IMR-90 (cell line): Measurements from ENCODE around the gene THOP1. TPM values are rescaled to one million over a fixed set of nuclear protein-coding genes. Genes with fewer than 3 reads are reported as not detected.

Experiments
- ATAC-seq: fragments of 200-7000 bp; cut with Tn5 transposase; 2 replicates; pipeline ENCODE4 v1.9.1; 2020; ENCODE audit warnings: low read depth, mild to moderate bottlenecking, moderate library complexity
- BruUV-seq: library from RNA; stranded (reverse); fragments of 400-500 nt; replicated peaks from 2 replicates; lab custom pipeline; 2021; lab: Mats Ljungman, UMichigan
- CTCF ChIA-PET: fragments of 300-600 bp; formaldehyde crosslinking; extraction: SDS; loops from one replicate; lab custom pipeline; 2021; ENCODE audit warnings: antibody characterized with exemption; lab: Yijun Ruan, JAX
- POLR2A ChIA-PET: fragments of 300-600 bp; sonication (Branson Sonifier 250); formaldehyde crosslinking; loops from one replicate; lab custom pipeline; 2022; ENCODE audit warnings: antibody characterized with exemption; ENCODE audit not compliant: unreplicated experiment; lab: Charles Lee
- DNase-seq: peaks from one replicate; pipeline ENCODE4 v3.0.0; 2013
- H2AFZ ChIP-seq: replicated peaks from 2 replicates; pipeline ENCODE3; 2013; ENCODE audit warnings: low read length, mild to moderate bottlenecking; ENCODE audit not compliant: poor library complexity
- H2AK5ac ChIP-seq: 2 replicates; pipeline ENCODE4 v1.6.1; 2013; ENCODE audit warnings: low read depth, low read length, inconsistent platforms
- H2AK9ac ChIP-seq: replicated peaks from 2 replicates; pipeline ENCODE3; 2013; ENCODE audit warnings: mild to moderate bottlenecking, low read depth, low read length, moderate library complexity; ENCODE audit not compliant: poor library complexity
- H2BK120ac ChIP-seq: 2 replicates; pipeline ENCODE4 v1.6.1; 2013; ENCODE audit warnings: low read depth, low read length, inconsistent platforms
- H2BK15ac ChIP-seq: 3 replicates; pipeline ENCODE4 v1.6.1; 2013; ENCODE audit warnings: low read depth, low read length, inconsistent platforms
- H2BK20ac ChIP-seq: 2 replicates; pipeline ENCODE4 v1.6.1; 2013; ENCODE audit warnings: low read depth, mild to moderate bottlenecking, inconsistent platforms, low read length, moderate library complexity
- H2BK5ac ChIP-seq: 2 replicates; pipeline ENCODE4 v1.6.1; 2013; ENCODE audit warnings: mild to moderate bottlenecking, low read depth, low read length, inconsistent platforms; ENCODE audit not compliant: poor library complexity, severe bottlenecking
- H3K14ac ChIP-seq: replicated peaks from 2 replicates; pipeline ENCODE4 v1.6.1; 2013; ENCODE audit warnings: low read depth, low read length, inconsistent platforms
- H3K18ac ChIP-seq: 2 replicates; pipeline ENCODE4 v1.6.1; 2013; ENCODE audit warnings: low read depth, low read length, control low read depth
- H3K23ac ChIP-seq: 2 replicates; pipeline ENCODE4 v1.6.1; 2013; ENCODE audit warnings: low read depth, low read length, inconsistent platforms
- H3K27ac ChIP-seq: 2 replicates; pipeline ENCODE4 v1.5.1; 2013; ENCODE audit warnings: mild to moderate bottlenecking, control low read depth, low read length; ENCODE audit not compliant: insufficient read depth
- H3K27me3 ChIP-seq: 2 replicates; pipeline ENCODE4 v1.6.1; 2013; ENCODE audit warnings: low read length; ENCODE audit not compliant: control insufficient read depth, insufficient read depth
- H3K36me3 ChIP-seq: 2 replicates; pipeline ENCODE4 v1.6.1; 2013; ENCODE audit warnings: low read length, mixed read lengths; ENCODE audit not compliant: control insufficient read depth, insufficient read depth
- H3K4ac ChIP-seq: 2 replicates; pipeline ENCODE4 v1.6.1; 2013; ENCODE audit warnings: low read depth, low read length, inconsistent platforms
- H3K4me1 ChIP-seq: 2 replicates; pipeline ENCODE4 v1.6.1; 2013; ENCODE audit warnings: low read length, mixed read lengths; ENCODE audit not compliant: control insufficient read depth, insufficient read depth
- H3K4me2 ChIP-seq: 2 replicates; pipeline ENCODE4 v1.6.1; 2013; ENCODE audit warnings: low read depth, mild to moderate bottlenecking, control low read depth, low read length, moderate library complexity
- H3K4me3 ChIP-seq: 2 replicates; pipeline ENCODE4 v1.5.1; 2013; ENCODE audit warnings: low read depth, mild to moderate bottlenecking, control low read depth, low read length, moderate library complexity; ENCODE audit not compliant: insufficient read depth
- H3K56ac ChIP-seq: 2 replicates; pipeline ENCODE4 v1.6.1; 2013; ENCODE audit warnings: low read length, inconsistent platforms; ENCODE audit not compliant: insufficient read depth; ENCODE audit errors: extremely low read depth
- H3K79me1 ChIP-seq, 2 experiments: 2 replicates each; pipeline ENCODE4 v1.6.1; 2013; ENCODE audit warnings: low read length in 2 of 2, inconsistent platforms in 1 of 2, low read depth in 1 of 2
- H3K9ac ChIP-seq: 2 replicates; pipeline ENCODE4 v1.6.1; 2013; ENCODE audit warnings: low read depth, low read length, control low read depth
- H3K9me1 ChIP-seq: 2 replicates; pipeline ENCODE4 v1.6.1; 2013; ENCODE audit warnings: low read length, inconsistent platforms; ENCODE audit not compliant: insufficient read depth
- H3K9me3 ChIP-seq: 2 replicates; pipeline ENCODE4 v1.6.1; 2013; ENCODE audit warnings: low read length; ENCODE audit not compliant: control insufficient read depth, insufficient read depth
- H4K20me1 ChIP-seq: 2 replicates; pipeline ENCODE4 v1.6.1; 2013; ENCODE audit warnings: low read length, inconsistent platforms; ENCODE audit not compliant: insufficient read depth
- H4K5ac ChIP-seq: 2 replicates; pipeline ENCODE4 v1.6.1; 2013; ENCODE audit warnings: mild to moderate bottlenecking, low read depth, low read length, control low read depth
- H4K8ac ChIP-seq, 2 experiments: 2 replicates each; pipeline ENCODE4 v1.6.1; 2013; ENCODE audit warnings: low read depth in 2 of 2, low read length in 2 of 2, control low read depth in 1 of 2, inconsistent platforms in 1 of 2
- H4K91ac ChIP-seq: 2 replicates; pipeline ENCODE4 v1.6.1; 2013; ENCODE audit warnings: low read depth, low read length, inconsistent platforms; ENCODE audit not compliant: insufficient read depth
- BHLHE40 ChIP-seq: fragments of 150-350 bp; IDR thresholded peaks from 2 replicates; pipeline ENCODE4 v1.6.1; 2016; ENCODE audit warnings: mild to moderate bottlenecking, low read depth, low read length
- CEBPB ChIP-seq: IDR thresholded peaks from 2 replicates; pipeline ENCODE4 v1.6.1; 2012; ENCODE audit warnings: low read depth, low read length, improper control_type of control experiment
- CHD1 ChIP-seq: IDR thresholded peaks from 2 replicates; pipeline ENCODE4 v1.6.1; 2012; ENCODE audit warnings: low read depth, low read length, improper control_type of control experiment
- CTCF ChIP-seq: conservative IDR thresholded peaks from 2 replicates; pipeline ENCODE4 v1.5.1; 2012; ENCODE audit warnings: mild to moderate bottlenecking, low read depth, low read length, improper control_type of control experiment
- ELK1 ChIP-seq: fragments of 150-350 bp; IDR thresholded peaks from 2 replicates; pipeline ENCODE4 v1.6.1; 2016; ENCODE audit warnings: low read depth, mild to moderate bottlenecking, low read length, moderate library complexity, borderline replicate concordance
- FOS ChIP-seq: fragments of 150-350 bp; IDR thresholded peaks from 2 replicates; pipeline ENCODE4 v1.6.1; 2016; ENCODE audit warnings: low read depth, low read length
- MAFK ChIP-seq: IDR thresholded peaks from 2 replicates; pipeline ENCODE4 v1.6.1; 2012; ENCODE audit warnings: low read depth, low read length, improper control_type of control experiment
- MAZ ChIP-seq: IDR thresholded peaks from 2 replicates; pipeline ENCODE4 v1.6.1; 2012; ENCODE audit warnings: low read depth, mild to moderate bottlenecking, low read length, improper control_type of control experiment, moderate library complexity, borderline replicate concordance
- MXI1 ChIP-seq: IDR thresholded peaks from 2 replicates; pipeline ENCODE4 v1.6.1; 2012; ENCODE audit warnings: low read depth, mild to moderate bottlenecking, low read length, moderate library complexity, borderline replicate concordance
- NFE2L2 ChIP-seq: fragments of 150-350 bp; IDR thresholded peaks from 2 replicates; pipeline ENCODE4 v1.6.1; 2016; ENCODE audit warnings: low read depth, mild to moderate bottlenecking, low read length
- POLR2A ChIP-seq: IDR thresholded peaks from 2 replicates; pipeline ENCODE4 v1.6.1; 2012; ENCODE audit warnings: mild to moderate bottlenecking, low read depth, low read length
- RAD21 ChIP-seq: IDR thresholded peaks from 2 replicates; pipeline ENCODE4 v1.6.1; 2012; ENCODE audit warnings: low read length, improper control_type of control experiment
- RCOR1 ChIP-seq: IDR thresholded peaks from 2 replicates; pipeline ENCODE4 v1.6.1; 2012; ENCODE audit warnings: mild to moderate bottlenecking, low read length, improper control_type of control experiment; ENCODE audit not compliant: insufficient replicate concordance
- RFX5 ChIP-seq: IDR thresholded peaks from 2 replicates; pipeline ENCODE4 v1.8.0; 2012; ENCODE audit warnings: low read depth, mild to moderate bottlenecking, low read length, moderate library complexity
- SMC3 ChIP-seq: fragments of 150-350 bp; IDR thresholded peaks from 2 replicates; pipeline ENCODE4 v1.6.1; 2016; ENCODE audit warnings: low read depth, mild to moderate bottlenecking, antibody characterized with exemption, low read length, moderate library complexity
- USF2 ChIP-seq: fragments of 150-350 bp; IDR thresholded peaks from 2 replicates; pipeline ENCODE4 v1.6.1; 2017; ENCODE audit warnings: mild to moderate bottlenecking, antibody characterized with exemption, low read length, low read depth
- WGBS, 2 experiments: methylation state at CpG; one replicate each; pipeline versions ENCODE4 v1.1.5 to v1.1.7; 2013; ENCODE audit warnings: missing lambda C conversion rate in 2 of 2; ENCODE audit not compliant: insufficient read length in 1 of 2; ENCODE audit errors: extremely low coverage in 2 of 2; 5-methylcytosine and 5-hydroxymethylcytosine counted together
- dilution Hi-C: fragments of 300-500 bp; cut with HindIII; formaldehyde crosslinking; loops from one replicate; pipeline ENCODE4 v1.14.3; 2018; ENCODE audit warnings: low sequenced_read_pairs; ENCODE audit not compliant: unreplicated experiment
- in situ Hi-C: fragments of 300-500 bp; cut with MboI; formaldehyde crosslinking; loops from 3 replicates; pipeline ENCODE4 v1.14.3; 2019; ENCODE audit warnings: low sequenced_read_pairs, inconsistent platforms, mixed read lengths
- intact Hi-C: fragments of 100-400 bp; cut with micrococcal nuclease; formaldehyde crosslinking; loops from 2 replicates; pipeline ENCODE4 v1.10.0; 2022
- polyA plus RNA-seq, 3 experiments: library from polyadenylated mRNA; depleted of rRNA; stranded (reverse); fragments of >200 nt; gene quantifications; 2 replicates each; pipeline ENCODE4 v1.2.3, GENCODE V29; 2012; ENCODE audit warnings: low replicate concordance in 1 of 3
- total RNA-seq: library from RNA; depleted of rRNA; stranded (reverse); fragments of >200 nt; gene quantifications from 2 replicates; pipeline ENCODE4 v1.2.3, GENCODE V29; 2012

Gene THOP1
- total and polyA plus RNA-seq, 2 of the 4 experiments (the other 2 are of a cell fraction): 57.5 to 91.9 TPM

- CTCF ChIA-PET: no interaction called here
- in situ Hi-C loops (no loop called here), intact Hi-C loops (no loop called here), dilution Hi-C loops (no loop called here)
- no peak overlapping the region for H3K4ac ChIP-seq
- DNase-seq (no peak), ATAC-seq (no peak)
- H2AFZ ChIP-seq: no peak overlapping the region
- H2AK9ac ChIP-seq: no peak overlapping the region
- H4K91ac ChIP-seq: no peak overlapping the region
- peaks cover 16 to 49% of the 10 kb centered on the region in 2 experiments for H3K79me1 ChIP-seq
- no peak for TF ChIP-seq RCOR1
- TF ChIP-seq FOS: no peak
- no peak for TF ChIP-seq ELK1
- no peak for TF ChIP-seq SMC3
- no peak for TF ChIP-seq CHD1
- no peak for TF ChIP-seq USF2
- TF ChIP-seq POLR2A: no peak
- TF ChIP-seq CEBPB: no peak
- no peak for TF ChIP-seq CTCF
- no peak for TF ChIP-seq BHLHE40
- no peak for TF ChIP-seq MAZ
- no peak for TF ChIP-seq RFX5
- no peak for TF ChIP-seq NFE2L2
- TF ChIP-seq RAD21: no peak
- no peak for TF ChIP-seq MAFK
- TF ChIP-seq MXI1: no peak
- no peak overlapping the region for H3K4me2 ChIP-seq
- H3K27me3 ChIP-seq: no peaks in the 10 kb centered on the region
- no peaks in the 10 kb centered on the region for H3K4me1 ChIP-seq
- peaks cover 6% of the 10 kb centered on the region for H4K20me1 ChIP-seq
- no peak overlapping the region for H4K8ac ChIP-seq
- H3K4me3 ChIP-seq: no peak overlapping the region
- H2BK15ac ChIP-seq: no peak overlapping the region
- H2BK120ac ChIP-seq: no peak overlapping the region
- H2BK5ac ChIP-seq: no peak overlapping the region
- POLR2A ChIA-PET: no interaction called here
- no peak overlapping the region for H2AK5ac ChIP-seq
- H2BK20ac ChIP-seq: no peak overlapping the region
- no peak overlapping the region for H4K5ac ChIP-seq
- H3K9me1 ChIP-seq: no peaks in the 10 kb centered on the region; the same call in 1 of the 2 replicates
- 100% methylated on average over 2 of the region's 5 CpGs; no CpG with 5 or more reads in 1 of the 2 experiments for WGBS, 2 experiments
- peaks cover 18% of the 10 kb centered on the region for H3K36me3 ChIP-seq
- H3K9ac ChIP-seq: no peak overlapping the region
- no peaks in the 10 kb centered on the region for H3K9me3 ChIP-seq
- BruUV-seq: no TSS peak
- H3K27ac ChIP-seq: no peak overlapping the region
- no peak overlapping the region for H3K18ac ChIP-seq
- no peak overlapping the region for H3K23ac ChIP-seq
- H3K14ac ChIP-seq: no peak overlapping the region
- no peak overlapping the region for H3K56ac ChIP-seq
Observed at GRCh38 chr19:2788237-2788636, 2.9 kb downstream of the THOP1 start.
